Esophagus muscularis mucosa (tissue), 4 donors: Measurements from ENCODE around the gene RABGGTA. TPM values are rescaled to one million over a fixed set of nuclear protein-coding genes. Genes with fewer than 3 reads are reported as not detected.

Experiments used
- DNase-seq: peaks from one replicate; pipeline ENCODE4 v3.0.0-alpha.2; 2017; ENCODE audit errors: extremely low spot score
- H3K27ac ChIP-seq, 4 donors: fragments of 200-600 bp; sonication (generic); replicated peaks in 1 of 4; 1 replicate in 3 of 4; 2 replicates in 1 of 4; pipeline ENCODE4 v1.5.1; 2016 to 2019; ENCODE audit warnings: mild to moderate bottlenecking in 1 of 4
- H3K27me3 ChIP-seq, 4 donors: fragments of 200-600 bp; sonication (generic); one replicate each; pipeline versions ENCODE4 v1.5.1 to v1.6.0; 2016 to 2019
- H3K36me3 ChIP-seq, 4 donors: fragments of 200-600 bp; sonication (generic); one replicate each; pipeline ENCODE4 v1.5.1; 2016 to 2019
- H3K4me1 ChIP-seq, 4 donors: fragments of 200-600 bp; sonication (generic); one replicate each; pipeline ENCODE4 v1.5.1; 2016 to 2019
- H3K4me3 ChIP-seq, 4 donors: fragments of 200-600 bp; sonication (generic); 1 replicate in 2 of 4; 2 replicates in 2 of 4; pipeline ENCODE4 v1.5.1; 2016 to 2019; ENCODE audit warnings: mild to moderate bottlenecking in 4 of 4, moderate library complexity in 1 of 4
- H3K9me3 ChIP-seq, 4 donors: fragments of 200-600 bp; sonication (generic); 1 replicate in 3 of 4; 2 replicates in 1 of 4; pipeline ENCODE4 v1.5.1; 2016 to 2019
- EP300 ChIP-seq: sonication (generic); formaldehyde crosslinking; IDR thresholded peaks from one replicate; pipeline ENCODE4 v1.6.1; 2017; ENCODE audit warnings: antibody characterized with exemption
- POLR2A ChIP-seq: fragments of 450-650 bp; IDR thresholded peaks from one replicate; pipeline ENCODE4 v1.6.1; 2017; ENCODE audit warnings: antibody characterized with exemption, moderate library complexity, mild to moderate bottlenecking, low read depth
- POLR2AphosphoS5 ChIP-seq, 2 donors: sonication (generic); formaldehyde crosslinking; IDR thresholded peaks; one replicate each; pipeline ENCODE4 v1.6.1; 2017; ENCODE audit warnings: antibody characterized with exemption in 2 of 2
- WGBS: methylation state at CpG from one replicate; pipeline ENCODE4 v1.1.5; 2018; 5-methylcytosine and 5-hydroxymethylcytosine counted together
- intact Hi-C: fragments of 100-400 bp; cut with DNase I; formaldehyde crosslinking; loops from one replicate; pipeline ENCODE4 v1.15.1; 2023
- total RNA-seq, 4 donors: library from RNA; depleted of rRNA; stranded (reverse); fragments of >200 nt; gene quantifications; one replicate each; pipeline versions ENCODE4 v1.1.0 to v1.2.1, GENCODE V29; 2016
- TF ChIP-seq, protein P1 (sequence below), 3 experiments: fragments of 200-600 bp in 2 of 3; fragments of 450-650 bp in 1 of 3; sonication (generic) in 2 of 3; IDR thresholded peaks; one replicate each; pipeline ENCODE4 v1.5.1; 2017 to 2019; ENCODE audit warnings: antibody characterized with exemption in 3 of 3, mild to moderate bottlenecking in 2 of 3, moderate library complexity in 1 of 3

Gene RABGGTA
- total RNA-seq, 4 donors from 2014 or later = 14.6 to 27.8 (median 20.3) TPM

GRCh38 chr14:24296341-24297157, 25.2 kb upstream of the RABGGTA start:
- Histone ChIP-seq H3K4me3 (no peak overlapping the region), H3K9me3 (no peaks in the 10 kb centered on the region), H3K27ac (peak overlapping the region in 1 of 4 donors; percentile 56), H3K36me3 (peaks cover 25 to 51% (median 35%) of the 10 kb centered on the region in 4 donors), H3K4me1 (peaks cover 19 to 46% (median 32%) of the 10 kb centered on the region in 4 donors), H3K27me3 (no peaks in the 10 kb centered on the region)
- WGBS = 64% methylated on average over 12 of the region's 12 CpGs
- peak; percentile 18 to 45 for TF ChIP-seq POLR2AphosphoS5 (IDR thresholded peaks at IDR 0.05)
- TF ChIP-seq, protein P1, sequence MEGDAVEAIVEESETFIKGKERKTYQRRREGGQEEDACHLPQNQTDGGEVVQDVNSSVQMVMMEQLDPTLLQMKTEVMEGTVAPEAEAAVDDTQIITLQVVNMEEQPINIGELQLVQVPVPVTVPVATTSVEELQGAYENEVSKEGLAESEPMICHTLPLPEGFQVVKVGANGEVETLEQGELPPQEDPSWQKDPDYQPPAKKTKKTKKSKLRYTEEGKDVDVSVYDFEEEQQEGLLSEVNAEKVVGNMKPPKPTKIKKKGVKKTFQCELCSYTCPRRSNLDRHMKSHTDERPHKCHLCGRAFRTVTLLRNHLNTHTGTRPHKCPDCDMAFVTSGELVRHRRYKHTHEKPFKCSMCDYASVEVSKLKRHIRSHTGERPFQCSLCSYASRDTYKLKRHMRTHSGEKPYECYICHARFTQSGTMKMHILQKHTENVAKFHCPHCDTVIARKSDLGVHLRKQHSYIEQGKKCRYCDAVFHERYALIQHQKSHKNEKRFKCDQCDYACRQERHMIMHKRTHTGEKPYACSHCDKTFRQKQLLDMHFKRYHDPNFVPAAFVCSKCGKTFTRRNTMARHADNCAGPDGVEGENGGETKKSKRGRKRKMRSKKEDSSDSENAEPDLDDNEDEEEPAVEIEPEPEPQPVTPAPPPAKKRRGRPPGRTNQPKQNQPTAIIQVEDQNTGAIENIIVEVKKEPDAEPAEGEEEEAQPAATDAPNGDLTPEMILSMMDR (IDR thresholded peaks at IDR 0.05) = peak; percentile 51 to 68 (median 68)
- no peak for TF ChIP-seq POLR2A
- intact Hi-C loops = no loop called here
- no peak for DNase-seq

DNA sequence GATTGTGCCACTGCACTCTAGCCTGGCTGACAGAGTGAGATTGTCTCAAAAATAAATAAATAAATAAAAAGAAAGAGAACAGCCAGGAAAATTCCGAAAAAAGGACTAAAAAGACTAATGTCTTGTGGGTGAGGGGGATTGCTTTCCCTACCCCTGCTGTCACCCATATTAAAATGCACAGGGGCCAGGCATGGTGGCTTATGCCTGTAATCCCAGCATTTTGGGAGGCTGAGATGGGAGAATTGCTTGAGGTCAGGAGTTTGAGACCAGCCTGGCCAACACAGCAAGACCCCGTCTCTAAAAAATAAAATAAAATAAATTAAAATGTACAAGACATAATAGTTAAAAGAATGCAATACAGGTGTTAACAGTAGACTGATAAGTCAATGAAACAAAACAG, 22.1 kb upstream of the RABGGTA start:
- no peaks in the 10 kb centered on the region for H3K27me3 ChIP-seq
- intact Hi-C loops = no loop called here
- WGBS = 90% methylated on average over 2 of the region's 2 CpGs
- H3K4me3 ChIP-seq = no peak overlapping the region
- no peak overlapping the region for H3K27ac ChIP-seq
- no peak for TF ChIP-seq EP300
- TF ChIP-seq, protein P1 (IDR thresholded peaks at IDR 0.05) = no peak
- TF ChIP-seq POLR2AphosphoS5 (IDR thresholded peaks at IDR 0.05) = no peak
- no peak for TF ChIP-seq POLR2A
- no peak for DNase-seq
- peaks cover 31 to 70% (median 54%) of the 10 kb centered on the region in 4 donors for H3K36me3 ChIP-seq
- H3K9me3 ChIP-seq = no peaks in the 10 kb centered on the region
- H3K4me1 ChIP-seq = peaks cover 1 to 19% (median 7%) of the 10 kb centered on the region in 4 donors

GRCh38 chr14:24292118-24292807, 20.9 kb upstream of the RABGGTA start:
- H3K36me3 ChIP-seq = peaks cover 31 to 70% (median 54%) of the 10 kb centered on the region in 4 donors
- no peak for DNase-seq
- WGBS = 94% methylated on average over 11 of the region's 11 CpGs

DNA sequence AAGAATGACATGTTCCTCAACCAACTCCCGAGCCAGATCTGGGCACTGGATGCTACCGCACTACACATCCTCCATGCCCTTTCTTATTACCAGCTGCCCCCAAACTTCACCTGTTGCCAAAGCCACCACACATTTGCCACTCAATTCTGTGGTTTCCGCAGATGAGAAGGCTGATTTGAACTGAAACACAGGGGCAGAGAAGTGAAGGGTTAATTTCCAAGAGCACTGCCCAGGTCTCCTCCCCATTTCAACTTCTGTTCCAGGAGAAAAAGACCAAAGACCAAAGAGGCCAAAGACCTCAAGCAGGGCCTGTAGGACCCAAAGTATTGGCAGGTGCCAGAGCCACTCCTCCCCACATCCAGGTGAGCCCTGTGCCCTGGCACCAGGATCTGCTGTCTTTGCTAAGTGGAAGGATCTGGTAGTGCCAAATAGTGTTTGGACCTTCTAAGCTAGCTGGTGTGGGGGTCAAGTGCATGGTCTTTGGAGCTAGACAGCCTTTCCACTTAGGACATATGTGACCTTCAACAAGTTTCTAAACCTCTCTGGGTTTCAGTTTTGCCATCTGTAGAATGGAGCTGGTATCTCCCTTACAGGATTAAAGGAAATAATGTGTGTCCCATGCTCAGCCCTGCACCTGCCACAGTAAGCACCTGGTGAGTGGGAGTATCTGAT, 20.2 kb upstream of the RABGGTA start:
- Histone ChIP-seq H3K27me3 (no peaks in the 10 kb centered on the region), H3K4me3 (no peak overlapping the region), H3K9me3 (no peaks in the 10 kb centered on the region), H3K4me1 (peaks cover 0 to 3% (median under 1%) of the 10 kb centered on the region in 4 donors), H3K27ac (no peak overlapping the region), H3K36me3 (peaks cover 31 to 70% (median 54%) of the 10 kb centered on the region in 4 donors)
- no peak for DNase-seq
- WGBS = 95% methylated on average over 3 of the region's 3 CpGs
- intact Hi-C loops = no loop called here
- TF ChIP-seq POLR2A (no peak), POLR2AphosphoS5 (IDR thresholded peaks at IDR 0.05) (no peak), EP300 (no peak)
- TF ChIP-seq, protein P1 (IDR thresholded peaks at IDR 0.05) = no peak

More at GRCh38 chr14:24292118-24292807, 20.9 kb upstream of the RABGGTA start:
- Histone ChIP-seq H3K27me3 (no peaks in the 10 kb centered on the region), H3K4me3 (no peak overlapping the region), H3K27ac (no peak overlapping the region), H3K9me3 (no peaks in the 10 kb centered on the region), H3K4me1 (peaks cover 0 to 9% (median 4%) of the 10 kb centered on the region in 4 donors)
- TF ChIP-seq POLR2AphosphoS5 (IDR thresholded peaks at IDR 0.05) (no peak), EP300 (no peak), POLR2A (no peak)
- TF ChIP-seq, protein P1 (IDR thresholded peaks at IDR 0.05) = no peak
- intact Hi-C loops = no loop called here
